Measurements from ENCODE around the gene PTPRU. TPM values are rescaled to one million over a fixed set of nuclear protein-coding genes. Genes with fewer than 3 reads are reported as not detected.
"Not testable (repeated sequence)": the region's sequence is repeated elsewhere in the genome, so short reads cannot be mapped to it uniquely, and the experiment has no call there.

The PTPRU gene
- total RNA-seq, 1 donor from 2014 or later = 53.2 TPM

- DNase-seq (ENCODE audit: low read depth) (no peak), FAIRE-seq (peak; percentile 23)
- Histone ChIP-seq H3K27me3 (ENCODE audit: control insufficient read depth, insufficient read depth, low read length) (no peaks in the 10 kb centered on the region), H3K4me3 (ENCODE audit: low read depth, low read length) (no peak overlapping the region), H3K36me3 (ENCODE audit: control insufficient read depth, insufficient read depth, low read length) (peaks cover 23% of the 10 kb centered on the region)
- no peak for TF ChIP-seq CTCF (IDR thresholded peaks at IDR 0.05; ENCODE audit: insufficient read depth, low read length, severe bottlenecking)
Observed at GRCh38 chr1:29211086-29212030, 25.0 kb upstream of the PTPRU start.

- TF ChIP-seq CTCF (IDR thresholded peaks at IDR 0.05; ENCODE audit: insufficient read depth, low read length, severe bottlenecking) = no peak
- no peak for FAIRE-seq
- DNase-seq (ENCODE audit: low read depth) = no peak
- no peak overlapping the region for H3K4me3 ChIP-seq (ENCODE audit: low read depth, low read length)
- H3K36me3 ChIP-seq (ENCODE audit: control insufficient read depth, insufficient read depth, low read length) = peaks cover 21% of the 10 kb centered on the region
- H3K27me3 ChIP-seq (ENCODE audit: control insufficient read depth, insufficient read depth, low read length) = no peaks in the 10 kb centered on the region
Observed at GRCh38 chr1:29213055-29213454, 23.3 kb upstream of the PTPRU start.

- Histone ChIP-seq H3K27me3 (ENCODE audit: control insufficient read depth, insufficient read depth, low read length) (no peaks in the 10 kb centered on the region), H3K36me3 (ENCODE audit: control insufficient read depth, insufficient read depth, low read length) (peaks cover 16% of the 10 kb centered on the region), H3K4me3 (ENCODE audit: low read depth, low read length) (no peak overlapping the region)
- TF ChIP-seq CTCF (IDR thresholded peaks at IDR 0.05; ENCODE audit: insufficient read depth, low read length, severe bottlenecking) = no peak
- DNase-seq (ENCODE audit: low read depth) = no peak
- FAIRE-seq = no peak
Observed at GRCh38 chr1:29217633-29218032, 18.7 kb upstream of the PTPRU start.

- no peak for TF ChIP-seq CTCF (IDR thresholded peaks at IDR 0.05; ENCODE audit: insufficient read depth, low read length, severe bottlenecking)
- no peaks in the 10 kb centered on the region for H3K27me3 ChIP-seq (ENCODE audit: control insufficient read depth, insufficient read depth, low read length)
- FAIRE-seq (no peak), DNase-seq (ENCODE audit: low read depth) (no peak)
- H3K36me3 ChIP-seq (ENCODE audit: control insufficient read depth, insufficient read depth, low read length) = peaks cover 11% of the 10 kb centered on the region
- H3K4me3 ChIP-seq (ENCODE audit: low read depth, low read length) = no peak overlapping the region
Observed at GRCh38 chr1:29218223-29218622, 18.1 kb upstream of the PTPRU start.

GRCh38 chr1:29221296-29221695, 15.0 kb upstream of the PTPRU start:
- H3K4me3 ChIP-seq (ENCODE audit: low read depth, low read length) = no peak overlapping the region
- FAIRE-seq (no peak), DNase-seq (ENCODE audit: low read depth) (no peak)
- H3K36me3 ChIP-seq (ENCODE audit: control insufficient read depth, insufficient read depth, low read length) = peaks cover 4% of the 10 kb centered on the region
- TF ChIP-seq CTCF (IDR thresholded peaks at IDR 0.05; ENCODE audit: insufficient read depth, low read length, severe bottlenecking) = no peak
- H3K27me3 ChIP-seq (ENCODE audit: control insufficient read depth, insufficient read depth, low read length) = no peaks in the 10 kb centered on the region

- FAIRE-seq = not testable (repeated sequence)
Observed at GRCh38 chr1:29222260-29222659, 14.1 kb upstream of the PTPRU start.

More at GRCh38 chr1:29222260-29222659, 14.1 kb upstream of the PTPRU start:
- not testable (repeated sequence) for DNase-seq (ENCODE audit: low read depth); H3K27me3 ChIP-seq (ENCODE audit: control insufficient read depth, insufficient read depth, low read length); H3K4me3 ChIP-seq (ENCODE audit: low read depth, low read length); H3K36me3 ChIP-seq (ENCODE audit: control insufficient read depth, insufficient read depth, low read length)
